IMR-90 (cell line): ENCODE results near the gene HCCS. TPM values are rescaled to one million over a fixed set of nuclear protein-coding genes. Genes with fewer than 3 reads are reported as not detected.

Experiments
- ATAC-seq: fragments of 200-7000 bp; cut with Tn5 transposase; 2 replicates; pipeline ENCODE4 v1.9.1; 2020; ENCODE audit warnings: low read depth, mild to moderate bottlenecking, moderate library complexity
- BruUV-seq: library from RNA; stranded (reverse); fragments of 400-500 nt; replicated peaks from 2 replicates; lab custom pipeline; 2021; lab: Mats Ljungman, UMichigan
- CTCF ChIA-PET: fragments of 300-600 bp; formaldehyde crosslinking; extraction: SDS; loops from one replicate; lab custom pipeline; 2021; ENCODE audit warnings: antibody characterized with exemption; lab: Yijun Ruan, JAX
- POLR2A ChIA-PET: fragments of 300-600 bp; sonication (Branson Sonifier 250); formaldehyde crosslinking; loops from one replicate; lab custom pipeline; 2022; ENCODE audit warnings: antibody characterized with exemption; ENCODE audit not compliant: unreplicated experiment; lab: Charles Lee
- DNase-seq: peaks from one replicate; pipeline ENCODE4 v3.0.0; 2013
- H2AFZ ChIP-seq: replicated peaks from 2 replicates; pipeline ENCODE3; 2013; ENCODE audit warnings: low read length, mild to moderate bottlenecking; ENCODE audit not compliant: poor library complexity
- H2AK5ac ChIP-seq: 2 replicates; pipeline ENCODE4 v1.6.1; 2013; ENCODE audit warnings: low read depth, low read length, inconsistent platforms
- H2AK9ac ChIP-seq: replicated peaks from 2 replicates; pipeline ENCODE3; 2013; ENCODE audit warnings: mild to moderate bottlenecking, low read depth, low read length, moderate library complexity; ENCODE audit not compliant: poor library complexity
- H2BK120ac ChIP-seq: 2 replicates; pipeline ENCODE4 v1.6.1; 2013; ENCODE audit warnings: low read depth, low read length, inconsistent platforms
- H2BK15ac ChIP-seq: 3 replicates; pipeline ENCODE4 v1.6.1; 2013; ENCODE audit warnings: low read depth, low read length, inconsistent platforms
- H2BK20ac ChIP-seq: 2 replicates; pipeline ENCODE4 v1.6.1; 2013; ENCODE audit warnings: low read depth, mild to moderate bottlenecking, inconsistent platforms, low read length, moderate library complexity
- H2BK5ac ChIP-seq: 2 replicates; pipeline ENCODE4 v1.6.1; 2013; ENCODE audit warnings: mild to moderate bottlenecking, low read depth, low read length, inconsistent platforms; ENCODE audit not compliant: poor library complexity, severe bottlenecking
- H3K14ac ChIP-seq: replicated peaks from 2 replicates; pipeline ENCODE4 v1.6.1; 2013; ENCODE audit warnings: low read depth, low read length, inconsistent platforms
- H3K18ac ChIP-seq: 2 replicates; pipeline ENCODE4 v1.6.1; 2013; ENCODE audit warnings: low read depth, low read length, control low read depth
- H3K23ac ChIP-seq: 2 replicates; pipeline ENCODE4 v1.6.1; 2013; ENCODE audit warnings: low read depth, low read length, inconsistent platforms
- H3K27ac ChIP-seq: 2 replicates; pipeline ENCODE4 v1.5.1; 2013; ENCODE audit warnings: mild to moderate bottlenecking, control low read depth, low read length; ENCODE audit not compliant: insufficient read depth
- H3K27me3 ChIP-seq: 2 replicates; pipeline ENCODE4 v1.6.1; 2013; ENCODE audit warnings: low read length; ENCODE audit not compliant: control insufficient read depth, insufficient read depth
- H3K36me3 ChIP-seq: 2 replicates; pipeline ENCODE4 v1.6.1; 2013; ENCODE audit warnings: low read length, mixed read lengths; ENCODE audit not compliant: control insufficient read depth, insufficient read depth
- H3K4ac ChIP-seq: 2 replicates; pipeline ENCODE4 v1.6.1; 2013; ENCODE audit warnings: low read depth, low read length, inconsistent platforms
- H3K4me1 ChIP-seq: 2 replicates; pipeline ENCODE4 v1.6.1; 2013; ENCODE audit warnings: low read length, mixed read lengths; ENCODE audit not compliant: control insufficient read depth, insufficient read depth
- H3K4me2 ChIP-seq: 2 replicates; pipeline ENCODE4 v1.6.1; 2013; ENCODE audit warnings: low read depth, mild to moderate bottlenecking, control low read depth, low read length, moderate library complexity
- H3K4me3 ChIP-seq: 2 replicates; pipeline ENCODE4 v1.5.1; 2013; ENCODE audit warnings: low read depth, mild to moderate bottlenecking, control low read depth, low read length, moderate library complexity; ENCODE audit not compliant: insufficient read depth
- H3K56ac ChIP-seq: 2 replicates; pipeline ENCODE4 v1.6.1; 2013; ENCODE audit warnings: low read length, inconsistent platforms; ENCODE audit not compliant: insufficient read depth; ENCODE audit errors: extremely low read depth
- H3K79me1 ChIP-seq, 2 experiments: 2 replicates each; pipeline ENCODE4 v1.6.1; 2013; ENCODE audit warnings: low read length in 2 of 2, inconsistent platforms in 1 of 2, low read depth in 1 of 2
- H3K9ac ChIP-seq: 2 replicates; pipeline ENCODE4 v1.6.1; 2013; ENCODE audit warnings: low read depth, low read length, control low read depth
- H3K9me1 ChIP-seq: 2 replicates; pipeline ENCODE4 v1.6.1; 2013; ENCODE audit warnings: low read length, inconsistent platforms; ENCODE audit not compliant: insufficient read depth
- H3K9me3 ChIP-seq: 2 replicates; pipeline ENCODE4 v1.6.1; 2013; ENCODE audit warnings: low read length; ENCODE audit not compliant: control insufficient read depth, insufficient read depth
- H4K20me1 ChIP-seq: 2 replicates; pipeline ENCODE4 v1.6.1; 2013; ENCODE audit warnings: low read length, inconsistent platforms; ENCODE audit not compliant: insufficient read depth
- H4K5ac ChIP-seq: 2 replicates; pipeline ENCODE4 v1.6.1; 2013; ENCODE audit warnings: mild to moderate bottlenecking, low read depth, low read length, control low read depth
- H4K8ac ChIP-seq, 2 experiments: 2 replicates each; pipeline ENCODE4 v1.6.1; 2013; ENCODE audit warnings: low read depth in 2 of 2, low read length in 2 of 2, control low read depth in 1 of 2, inconsistent platforms in 1 of 2
- H4K91ac ChIP-seq: 2 replicates; pipeline ENCODE4 v1.6.1; 2013; ENCODE audit warnings: low read depth, low read length, inconsistent platforms; ENCODE audit not compliant: insufficient read depth
- CHD1 ChIP-seq: IDR thresholded peaks from 2 replicates; pipeline ENCODE4 v1.6.1; 2012; ENCODE audit warnings: low read depth, low read length, improper control_type of control experiment
- CTCF ChIP-seq: conservative IDR thresholded peaks from 2 replicates; pipeline ENCODE4 v1.5.1; 2012; ENCODE audit warnings: mild to moderate bottlenecking, low read depth, low read length, improper control_type of control experiment
- FOS ChIP-seq: fragments of 150-350 bp; IDR thresholded peaks from 2 replicates; pipeline ENCODE4 v1.6.1; 2016; ENCODE audit warnings: low read depth, low read length
- MAZ ChIP-seq: IDR thresholded peaks from 2 replicates; pipeline ENCODE4 v1.6.1; 2012; ENCODE audit warnings: low read depth, mild to moderate bottlenecking, low read length, improper control_type of control experiment, moderate library complexity, borderline replicate concordance
- MXI1 ChIP-seq: IDR thresholded peaks from 2 replicates; pipeline ENCODE4 v1.6.1; 2012; ENCODE audit warnings: low read depth, mild to moderate bottlenecking, low read length, moderate library complexity, borderline replicate concordance
- POLR2A ChIP-seq: IDR thresholded peaks from 2 replicates; pipeline ENCODE4 v1.6.1; 2012; ENCODE audit warnings: mild to moderate bottlenecking, low read depth, low read length
- SMC3 ChIP-seq: fragments of 150-350 bp; IDR thresholded peaks from 2 replicates; pipeline ENCODE4 v1.6.1; 2016; ENCODE audit warnings: low read depth, mild to moderate bottlenecking, antibody characterized with exemption, low read length, moderate library complexity
- USF2 ChIP-seq: fragments of 150-350 bp; IDR thresholded peaks from 2 replicates; pipeline ENCODE4 v1.6.1; 2017; ENCODE audit warnings: mild to moderate bottlenecking, antibody characterized with exemption, low read length, low read depth
- WGBS, 2 experiments: methylation state at CpG; one replicate each; pipeline versions ENCODE4 v1.1.5 to v1.1.7; 2013; ENCODE audit warnings: missing lambda C conversion rate in 2 of 2; ENCODE audit not compliant: insufficient read length in 1 of 2; ENCODE audit errors: extremely low coverage in 2 of 2; 5-methylcytosine and 5-hydroxymethylcytosine counted together
- dilution Hi-C: fragments of 300-500 bp; cut with HindIII; formaldehyde crosslinking; loops from one replicate; pipeline ENCODE4 v1.14.3; 2018; ENCODE audit warnings: low sequenced_read_pairs; ENCODE audit not compliant: unreplicated experiment
- in situ Hi-C: fragments of 300-500 bp; cut with MboI; formaldehyde crosslinking; loops from 3 replicates; pipeline ENCODE4 v1.14.3; 2019; ENCODE audit warnings: low sequenced_read_pairs, inconsistent platforms, mixed read lengths
- intact Hi-C: fragments of 100-400 bp; cut with micrococcal nuclease; formaldehyde crosslinking; loops from 2 replicates; pipeline ENCODE4 v1.10.0; 2022
- microRNA-seq, 2 experiments: library from miRNA; stranded (forward) in 1 of 2; unstranded in 1 of 2; fragments of 10-50 nt in 1 of 2; fragments of <30 nt in 1 of 2; gene quantifications in 1 of 2; microRNA quantifications in 1 of 2; one replicate each; pipeline versions ENCODE3 to v1.1.0; 2013 to 2020; ENCODE audit not compliant: insufficient read depth in 1 of 2, insufficient read length in 1 of 2, unreplicated experiment in 1 of 2
- polyA plus RNA-seq, 3 experiments: library from polyadenylated mRNA; depleted of rRNA; stranded (reverse); fragments of >200 nt; gene quantifications; 2 replicates each; pipeline ENCODE4 v1.2.3, GENCODE V29; 2012; ENCODE audit warnings: low replicate concordance in 1 of 3
- small RNA-seq, 5 experiments: library from RNA; depleted of rRNA; stranded (forward); fragments of <200 nt; gene quantifications; one replicate each; pipeline ENCODE3, GENCODE V24; 2012
- total RNA-seq: library from RNA; depleted of rRNA; stranded (reverse); fragments of >200 nt; gene quantifications from 2 replicates; pipeline ENCODE4 v1.2.3, GENCODE V29; 2012; rRNA removed

The HCCS gene
- total and polyA plus RNA-seq, 2 of the 4 experiments (the other 2 are of a cell fraction) = 24.0 to 28.6 TPM

GRCh38 chrX:11172415-11172814 lies 61.3 kb downstream of the HCCS start:
- in situ Hi-C loops = no loop called here
- no peak overlapping the region for H2AFZ ChIP-seq
- no peaks in the 10 kb centered on the region for H3K79me1 ChIP-seq
- no peak overlapping the region for H2AK5ac ChIP-seq
- H2BK15ac ChIP-seq = no peak overlapping the region
- H3K27me3 ChIP-seq = no peaks in the 10 kb centered on the region
- H3K9me3 ChIP-seq = no peaks in the 10 kb centered on the region
- H3K18ac ChIP-seq = no peak overlapping the region
- no peak overlapping the region for H2BK5ac ChIP-seq
- H2BK20ac ChIP-seq = no peak overlapping the region
- H3K27ac ChIP-seq = no peak overlapping the region
- no peak overlapping the region for H3K4me2 ChIP-seq
- no peak overlapping the region for H3K56ac ChIP-seq
- DNase-seq (no peak), ATAC-seq (no peak)
- H3K9ac ChIP-seq = no peak overlapping the region
- no peak overlapping the region for H4K8ac ChIP-seq
- WGBS, 2 experiments = no CpG with 5 or more reads among the region's 4 CpGs
- no peak overlapping the region for H3K4me3 ChIP-seq
- H4K5ac ChIP-seq = no peak overlapping the region
- H3K9me1 ChIP-seq = no peaks in the 10 kb centered on the region; the same call in 1 of the 2 replicates
- ChIA-PET CTCF (no interaction called here), POLR2A (no interaction called here)
- TF ChIP-seq CTCF (no peak), MXI1 (no peak), MAZ (no peak), CHD1 (no peak), USF2 (no peak), SMC3 (no peak), FOS (no peak), POLR2A (no peak)
- H4K91ac ChIP-seq = no peak overlapping the region
- H3K4me1 ChIP-seq = no peaks in the 10 kb centered on the region
- H3K14ac ChIP-seq = no peak overlapping the region
- peaks cover 5% of the 10 kb centered on the region; the same call in 1 of the 2 replicates for H3K36me3 ChIP-seq
- H2BK120ac ChIP-seq = no peak overlapping the region
- H4K20me1 ChIP-seq = no peaks in the 10 kb centered on the region
- BruUV-seq = no TSS peak
- no peak overlapping the region for H3K23ac ChIP-seq
- dilution Hi-C loops = no loop called here
- intact Hi-C loops = no loop called here
- no peak overlapping the region for H3K4ac ChIP-seq
- H2AK9ac ChIP-seq = no peak overlapping the region

Small RNA genes within 50 kb of the gene (microRNA-seq; reads per million reads assigned to microRNA genes)
- gene RF00019 (ENCODE audit: insufficient read depth, insufficient read length) = not detected
- not detected for gene RF02271 (ENCODE audit: insufficient read depth, insufficient read length)

Small RNA genes within 50 kb of the gene (small RNA-seq; reads per million reads assigned to genes)
- gene RF00019 = 0 reads per million in 5 experiments
- 0 reads per million in 5 experiments for gene RF02271

Other genes with a start within 250 kb of the HCCS start
- gene AMELX, start 182.1 kb downstream of the HCCS start, total RNA-seq = not detected in 2 replicates
- gene AMELX, start 182.1 kb downstream of the HCCS start, polyA plus RNA-seq (2012; rRNA removed) = not detected in 2 replicates